DMS 273 (cell line): ENCODE data around the gene MRC1.
A peak's percentile ranks its signal among the peaks of the same experiment; 100 is the strongest.

Experiments
- DNase-seq: peaks from one replicate; lab custom pipeline; 2025; ENCODE audit not compliant: unreplicated experiment; lab: John Stamatoyannopoulos, UW

Gene MRC1

GRCh38 chr10:17842641-17843040 lies 33.5 kb downstream of the MRC1 start:
- no peak for DNase-seq

- peak; percentile 31 for DNase-seq
These were observed 38.6 kb downstream of the MRC1 start for GRCh38 chr10:17847585-17848296.

- DNase-seq: no peak
These were observed 39.5 kb downstream of the MRC1 start for GRCh38 chr10:17848646-17849045.

- DNase-seq: no peak
These were observed 41.4 kb downstream of the MRC1 start for GRCh38 chr10:17850501-17850900.

- DNase-seq: peak; percentile 62
These were observed 42.5 kb downstream of the MRC1 start for GRCh38 chr10:17851611-17852010.

- no peak for DNase-seq
These were observed 45.0 kb downstream of the MRC1 start for GRCh38 chr10:17854044-17854652.

GRCh38 chr10:17857040-17857439 lies 47.9 kb downstream of the MRC1 start:
- DNase-seq: no peak

- DNase-seq: no peak
These were observed 50.5 kb downstream of the MRC1 start for GRCh38 chr10:17859492-17860156.

- no peak for DNase-seq
These were observed 52.6 kb downstream of the MRC1 start for GRCh38 chr10:17861760-17862159.

GRCh38 chr10:17865351-17865750 lies 56.2 kb downstream of the MRC1 start:
- no peak for DNase-seq

GRCh38 chr10:17866346-17866745 lies 57.2 kb downstream of the MRC1 start:
- DNase-seq: no peak

GRCh38 chr10:17867056-17867455 lies 57.9 kb downstream of the MRC1 start:
- DNase-seq: no peak

- no peak for DNase-seq
These were observed 61.9 kb downstream of the MRC1 start for GRCh38 chr10:17871036-17871435.

- peak; percentile 42 for DNase-seq
These were observed 63.3 kb downstream of the MRC1 start for GRCh38 chr10:17872191-17873091.

- no peak for DNase-seq
These were observed 64.8 kb downstream of the MRC1 start for GRCh38 chr10:17873946-17874345.

- DNase-seq: no peak
These were observed 68.0 kb downstream of the MRC1 start for GRCh38 chr10:17877121-17877520.

- no peak for DNase-seq
These were observed 69.7 kb downstream of the MRC1 start for GRCh38 chr10:17878896-17879295.

GRCh38 chr10:17880601-17881000 lies 71.5 kb downstream of the MRC1 start:
- DNase-seq: no peak

GRCh38 chr10:17882557-17882956 lies 73.4 kb downstream of the MRC1 start:
- DNase-seq: no peak

GRCh38 chr10:17883621-17884020 lies 74.5 kb downstream of the MRC1 start:
- DNase-seq: peak; percentile 1

- DNase-seq: no peak
These were observed 79.0 kb downstream of the MRC1 start for GRCh38 chr10:17888189-17888588.
